Superior temporal gyrus (tissue), 1 donor: ENCODE measurements around the gene DEGS2.
A peak's percentile ranks its signal among the peaks of the same experiment; 100 is the strongest.

Experiments used
- DNase-seq: peaks from one replicate; pipeline ENCODE4 v3.0.0-alpha.2; 2016; ENCODE audit errors: extremely low spot score

DEGS2 gene

GRCh38 chr14:100132161-100132902 is 27.1 kb downstream of the DEGS2 start:
- DNase-seq: no peak

GRCh38 chr14:100131181-100131580 is 28.3 kb downstream of the DEGS2 start:
- no peak for DNase-seq

DNA sequence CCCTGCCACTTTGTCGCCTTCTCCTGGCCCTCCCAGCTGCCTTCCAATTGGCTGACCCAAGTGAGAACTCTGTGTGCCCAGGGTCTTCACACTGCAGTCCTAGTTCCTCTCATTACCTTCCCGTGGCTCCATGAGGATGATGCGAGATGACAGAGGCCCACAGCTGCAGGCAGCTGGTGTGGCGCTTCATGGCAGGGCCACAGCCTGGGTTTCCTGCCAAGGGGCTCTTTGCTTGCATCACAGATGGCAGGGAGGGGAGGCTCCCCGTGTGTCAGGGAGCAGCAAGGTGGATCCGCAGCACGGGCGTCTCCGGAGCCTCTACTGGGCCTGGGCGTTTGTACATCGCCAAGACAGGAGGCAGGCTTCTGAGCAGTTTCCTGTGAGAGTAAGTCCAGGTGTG is 28.9 kb downstream of the DEGS2 start:
- no peak for DNase-seq

GRCh38 chr14:100129161-100129589 is 30.3 kb downstream of the DEGS2 start:
- DNase-seq: no peak

DNA sequence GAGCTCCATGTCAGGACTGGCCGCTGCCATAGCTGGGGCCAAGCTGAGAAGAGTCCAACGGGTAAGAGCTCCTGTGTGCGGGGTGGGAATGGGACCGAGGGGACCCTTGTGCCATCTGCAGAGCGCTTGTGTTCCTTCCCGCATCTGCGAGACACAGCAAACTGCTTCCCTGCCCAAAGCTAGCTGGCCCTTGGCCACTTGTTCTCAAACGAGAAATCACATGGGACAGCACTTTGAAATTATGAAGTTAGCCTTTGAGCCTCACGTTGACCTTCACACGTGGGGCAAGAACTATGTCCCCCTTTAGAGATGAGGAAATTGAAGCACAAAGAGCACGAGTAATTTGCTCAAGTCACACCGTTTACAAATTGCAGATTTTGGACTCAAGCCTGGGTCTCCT is 30.8 kb downstream of the DEGS2 start:
- DNase-seq: no peak

GRCh38 chr14:100127853-100128455 is 31.5 kb downstream of the DEGS2 start:
- DNase-seq: no peak

DNA sequence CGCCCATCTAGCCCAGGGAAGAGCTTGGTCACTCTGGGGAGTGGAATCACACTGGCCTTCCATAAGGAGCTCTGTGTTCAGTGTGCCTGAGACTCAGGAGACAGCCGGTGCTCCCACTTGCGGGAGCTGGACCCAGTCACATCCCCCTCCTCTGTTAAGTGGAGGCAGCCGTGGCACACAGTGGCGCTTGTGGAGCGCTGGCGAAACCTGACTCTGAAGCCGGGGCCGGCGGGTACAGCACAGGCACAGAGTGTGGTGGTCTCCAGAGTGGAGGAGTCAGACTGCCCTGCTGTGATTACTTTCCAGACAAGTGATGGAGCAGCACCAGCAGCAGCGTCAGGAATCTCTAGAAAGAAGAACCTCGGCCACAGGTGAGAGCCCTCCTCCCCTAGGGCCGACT is 33.0 kb downstream of the DEGS2 start:
- no peak for DNase-seq

DNA sequence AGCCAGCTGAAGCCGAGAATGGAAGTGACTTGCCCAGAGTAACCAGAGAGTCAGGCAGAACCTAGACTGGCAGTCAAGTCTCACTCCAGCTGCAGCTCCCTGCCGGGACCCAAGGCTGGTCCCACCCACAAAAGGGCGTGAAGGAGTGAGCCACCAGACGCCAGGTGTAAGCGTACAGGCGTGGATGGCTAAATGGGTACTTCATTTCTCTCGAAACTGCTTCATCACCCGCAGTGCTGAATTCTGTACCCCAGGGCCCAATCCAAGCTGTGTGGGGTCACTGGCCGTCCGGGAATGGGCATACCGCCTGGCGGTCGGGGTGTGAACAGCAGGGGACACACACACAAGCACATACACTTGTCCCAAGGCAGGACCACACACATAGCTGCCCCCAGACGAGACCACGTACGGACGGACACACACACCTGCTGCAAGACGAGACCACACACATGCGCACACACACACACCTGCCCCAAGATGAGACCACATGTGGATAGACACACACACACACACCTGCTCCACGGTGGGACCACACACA is 34.8 kb downstream of the DEGS2 start:
- no peak for DNase-seq

- no peak for DNase-seq
These were observed 35.8 kb downstream of the DEGS2 start for GRCh38 chr14:100123618-100124017.

DNA sequence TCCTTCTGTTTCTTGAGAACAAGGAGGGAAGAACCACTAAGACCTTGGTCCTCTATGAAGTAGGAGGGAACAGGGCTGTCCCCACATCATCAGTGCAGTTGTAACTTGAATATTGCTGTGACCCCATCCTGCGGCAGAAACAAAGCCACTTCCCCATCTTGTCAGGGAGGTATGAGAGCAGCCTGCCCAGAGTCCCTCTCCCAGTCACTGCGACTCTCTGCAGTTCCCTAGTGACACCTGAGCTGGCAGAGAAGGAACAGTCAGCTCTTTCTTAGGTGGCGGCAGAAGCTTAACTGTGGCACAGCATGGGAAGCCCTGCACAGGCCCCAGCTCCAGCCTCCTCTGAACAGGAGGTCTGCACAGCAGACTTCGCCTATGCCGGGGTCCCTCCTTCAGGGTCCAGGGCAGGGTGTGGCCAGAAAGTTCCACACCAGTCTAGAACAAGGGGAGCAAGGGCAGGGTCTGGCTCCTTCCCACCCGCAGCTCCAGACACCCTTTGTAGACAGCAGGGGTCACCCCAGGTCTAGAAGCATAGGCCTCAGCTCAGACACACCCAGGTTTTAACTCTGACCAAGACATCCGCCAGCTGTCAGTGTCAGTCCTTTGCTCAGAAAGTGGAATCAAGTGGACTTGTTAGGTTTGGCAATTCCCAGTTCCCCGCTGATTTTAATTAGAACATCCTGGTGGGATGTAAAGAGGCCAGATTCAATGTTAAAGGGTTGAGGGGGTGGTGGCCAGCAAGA is 36.8 kb downstream of the DEGS2 start:
- DNase-seq: no peak

GRCh38 chr14:100121643-100122480 is 37.6 kb downstream of the DEGS2 start:
- no peak for DNase-seq

- no peak for DNase-seq
These were observed 38.7 kb downstream of the DEGS2 start for GRCh38 chr14:100120522-100121269.

GRCh38 chr14:100119251-100119650 is 40.2 kb downstream of the DEGS2 start:
- DNase-seq: no peak

GRCh38 chr14:100118396-100119011 is 40.9 kb downstream of the DEGS2 start:
- DNase-seq: no peak

DNA sequence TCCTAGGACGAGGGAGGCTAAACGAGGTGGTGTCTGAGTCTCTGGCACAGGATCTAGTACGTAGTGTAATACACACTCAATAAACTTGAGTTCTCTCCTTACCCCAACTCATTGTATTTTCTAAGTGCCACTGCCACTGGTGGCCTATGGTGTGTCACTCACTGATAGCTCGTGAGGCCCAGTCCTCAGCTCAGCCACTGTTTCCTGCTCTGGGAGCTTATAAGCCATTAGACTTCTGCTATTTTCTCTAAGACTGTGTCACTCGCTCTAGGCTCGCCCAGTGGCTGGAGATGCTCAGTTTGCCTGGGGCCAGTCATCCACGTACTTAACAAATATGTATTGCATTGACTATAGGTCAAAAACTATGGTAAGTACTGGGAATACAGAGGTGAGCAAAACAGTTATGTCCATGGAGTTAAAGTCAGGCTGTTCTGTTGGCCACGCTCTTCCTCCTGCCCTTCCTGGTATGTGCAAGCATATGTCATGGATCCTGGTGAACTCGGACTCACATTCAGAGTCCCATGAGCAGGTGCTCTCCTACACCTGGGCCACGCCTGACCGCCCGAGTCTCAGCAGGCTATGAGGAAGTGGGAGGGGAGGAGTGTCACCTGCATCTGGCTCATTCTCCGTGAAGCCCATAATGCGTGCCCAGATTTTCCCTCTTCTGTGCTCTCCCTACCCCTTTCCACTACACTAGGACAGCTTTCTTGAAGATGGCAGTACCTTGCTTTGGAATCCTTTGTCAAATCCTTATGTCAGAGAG is 41.6 kb downstream of the DEGS2 start:
- DNase-seq: no peak

DNA sequence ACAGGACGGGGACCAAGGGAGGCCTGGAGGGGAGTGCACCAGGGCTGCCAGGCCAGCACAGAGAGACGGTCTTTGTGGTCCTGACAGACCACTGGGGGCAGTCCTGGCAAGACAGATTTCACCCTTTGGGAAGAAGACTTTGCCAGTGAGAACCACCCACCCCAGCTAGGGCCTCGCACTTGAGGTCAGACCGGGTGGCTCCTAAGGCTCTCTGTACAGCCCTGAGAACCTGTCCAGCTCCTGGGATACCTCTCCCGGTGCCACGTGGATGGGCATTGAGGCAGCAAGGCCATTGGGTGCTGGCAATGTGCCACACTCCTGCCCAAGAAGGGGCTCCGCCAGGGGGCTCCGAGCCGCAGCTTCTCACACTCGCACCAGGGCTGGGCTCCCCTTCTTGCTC is 42.4 kb downstream of the DEGS2 start:
- no peak for DNase-seq

DNA sequence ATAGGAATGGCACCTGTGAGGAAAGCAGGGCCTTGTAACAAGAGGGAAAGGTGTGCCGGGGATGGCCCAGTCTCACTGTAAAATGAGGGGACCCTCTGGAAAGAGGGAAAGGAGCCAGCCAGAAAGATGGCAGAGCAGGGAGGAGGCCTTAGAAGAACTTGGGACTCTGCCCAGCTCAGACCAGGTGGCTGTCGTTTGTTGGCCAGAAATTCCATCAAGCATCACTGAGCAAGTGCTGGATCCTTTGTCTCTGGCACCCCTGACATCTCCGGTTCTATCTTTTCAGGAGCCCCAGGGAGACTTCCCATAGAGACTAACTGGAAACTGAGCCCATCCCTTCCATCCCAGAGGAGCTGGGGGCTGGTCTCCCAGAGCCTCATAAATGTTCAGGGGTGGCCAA is 43.3 kb downstream of the DEGS2 start:
- no peak for DNase-seq

- peak; percentile 91 for DNase-seq
These were observed 43.7 kb downstream of the DEGS2 start for GRCh38 chr14:100115726-100116125.

- DNase-seq: no peak
These were observed 44.2 kb downstream of the DEGS2 start for GRCh38 chr14:100115236-100115635.
